Lower lobe of right lung (tissue), 2 donors: ENCODE measurements around the gene CTNND2. TPM values are rescaled to one million over a fixed set of nuclear protein-coding genes. Genes with fewer than 3 reads are reported as not detected.

ENCODE experiments used
- ATAC-seq, 2 donors: fragments of 200-7000 bp; cut with Tn5 transposase; one replicate each; pipeline ENCODE4 v1.9.1; 2020 to 2022; ENCODE audit warnings: mild to moderate bottlenecking in 2 of 2, moderate library complexity in 2 of 2
- DNase-seq: peaks from one replicate; pipeline ENCODE4 v3.0.0-alpha.2; 2020
- H3K27ac ChIP-seq: fragments of 200-600 bp; one replicate; pipeline ENCODE4 v1.8.0; 2022
- H3K27me3 ChIP-seq: fragments of 200-600 bp; one replicate; pipeline ENCODE4 v1.8.0; 2022; ENCODE audit warnings: low read depth
- H3K36me3 ChIP-seq: fragments of 200-600 bp; one replicate; pipeline ENCODE4 v1.8.0; 2022; ENCODE audit warnings: mild to moderate bottlenecking
- H3K4me1 ChIP-seq: fragments of 200-600 bp; one replicate; pipeline ENCODE4 v1.8.0; 2022
- H3K4me3 ChIP-seq: fragments of 200-600 bp; one replicate; pipeline ENCODE4 v1.8.0; 2022; ENCODE audit warnings: mild to moderate bottlenecking
- H3K9me3 ChIP-seq: fragments of 200-600 bp; one replicate; pipeline ENCODE4 v1.8.0; 2022
- CTCF ChIP-seq: fragments of 200-600 bp; IDR thresholded peaks from one replicate; pipeline ENCODE4 v1.8.0; 2022; ENCODE audit warnings: antibody characterized with exemption, mild to moderate bottlenecking
- intact Hi-C: fragments of 100-400 bp; cut with DNase I; formaldehyde crosslinking; loops from one replicate; pipeline ENCODE4 v1.11.0; 2022
- total RNA-seq: library from RNA; stranded (reverse); fragmentation: NEBNext Ultra II Directional; extraction: Animal tissue kit (Norgen Biotek cat#: 25700); gene quantifications from one replicate; pipeline ENCODE4 v1.2.1, GENCODE V29; 2021
- donor health status: DM: no; HTN: yes; CAD: no; lungs with severe emphysema.

CTNND2 gene
- total RNA-seq, 1 donor from 2014 or later, result 6.0 TPM

GRCh38 chr5:11026543-11026942, 877.7 kb downstream of the CTNND2 start:
- no peak for TF ChIP-seq CTCF
- DNase-seq (no peak), ATAC-seq (no peak)
- peaks cover 9% of the 10 kb centered on the region for H3K9me3 ChIP-seq
- H3K4me1 ChIP-seq, result no peaks in the 10 kb centered on the region
- no peak overlapping the region for H3K4me3 ChIP-seq
- intact Hi-C loops, result no loop called here
- H3K27ac ChIP-seq, result no peak overlapping the region
- no peaks in the 10 kb centered on the region for H3K36me3 ChIP-seq
- no peaks in the 10 kb centered on the region for H3K27me3 ChIP-seq

- intact Hi-C loops, result no loop called here
- no peak for ATAC-seq
- H3K4me3 ChIP-seq, result no peak overlapping the region
Measured at GRCh38 chr5:11023945-11024344, 880.3 kb downstream of the CTNND2 start.

GRCh38 chr5:11013793-11014192, 890.5 kb downstream of the CTNND2 start:
- no peaks in the 10 kb centered on the region for H3K4me1 ChIP-seq
- no peak for ATAC-seq
- H3K27ac ChIP-seq, result no peak overlapping the region
- H3K9me3 ChIP-seq, result no peaks in the 10 kb centered on the region
- DNase-seq, result no peak
- no peak for TF ChIP-seq CTCF
- H3K27me3 ChIP-seq, result no peaks in the 10 kb centered on the region
- intact Hi-C loops, result no loop called here
- H3K36me3 ChIP-seq, result no peaks in the 10 kb centered on the region
- no peak overlapping the region for H3K4me3 ChIP-seq

More at GRCh38 chr5:11023945-11024344, 880.3 kb downstream of the CTNND2 start:
- Histone ChIP-seq H3K27ac (no peak overlapping the region), H3K9me3 (no peaks in the 10 kb centered on the region), H3K27me3 (no peaks in the 10 kb centered on the region), H3K4me1 (no peaks in the 10 kb centered on the region), H3K36me3 (no peaks in the 10 kb centered on the region)
- no peak for TF ChIP-seq CTCF
- no peak for DNase-seq

GRCh38 chr5:11012295-11012694, 892.0 kb downstream of the CTNND2 start:
- TF ChIP-seq CTCF, result no peak

GRCh38 chr5:11010429-11011210, 893.6 kb downstream of the CTNND2 start:
- no peaks in the 10 kb centered on the region for H3K36me3 ChIP-seq
- no peaks in the 10 kb centered on the region for H3K27me3 ChIP-seq
- no peak for ATAC-seq
- DNase-seq, result no peak
- H3K4me1 ChIP-seq, result no peaks in the 10 kb centered on the region
- no peaks in the 10 kb centered on the region for H3K9me3 ChIP-seq
- H3K4me3 ChIP-seq, result no peak overlapping the region
- TF ChIP-seq CTCF, result no peak
- intact Hi-C loops, result no loop called here
- no peak overlapping the region for H3K27ac ChIP-seq

More at GRCh38 chr5:11012295-11012694, 892.0 kb downstream of the CTNND2 start:
- H3K4me3 ChIP-seq, result no peak overlapping the region
- no peak overlapping the region for H3K27ac ChIP-seq
- no peaks in the 10 kb centered on the region for H3K36me3 ChIP-seq
- no peaks in the 10 kb centered on the region for H3K27me3 ChIP-seq
- ATAC-seq, result no peak
- DNase-seq, result no peak
- H3K9me3 ChIP-seq, result no peaks in the 10 kb centered on the region
- H3K4me1 ChIP-seq, result no peaks in the 10 kb centered on the region
- intact Hi-C loops, result no loop called here
